Pancreas (tissue), 10 donors: Measurements from ENCODE around the gene POP7. TPM values are rescaled to one million over a fixed set of nuclear protein-coding genes. Genes with fewer than 3 reads are reported as not detected.

ENCODE experiments used
- ATAC-seq, 4 donors: fragments of 200-7000 bp; cut with Tn5 transposase; one replicate each; pipeline versions ENCODE4 v1.8.0 to v1.9.1; 2020; ENCODE audit warnings: mild to moderate bottlenecking in 4 of 4, moderate library complexity in 4 of 4
- DNase-seq, 6 donors: peaks; one replicate each; pipeline ENCODE4 v3.0.0-alpha.2; 2020
- FAIRE-seq: peaks from 2 replicates; lab custom pipeline; 2012; peaks lifted over from hg19 to GRCh38; lab: Jason Lieb, UNC
- H3K27ac ChIP-seq, 4 donors: fragments of 200-600 bp; sonication (generic); 1 replicate in 3 of 4; 2 replicates in 1 of 4; pipeline versions ENCODE4 v1.5.0 to v1.8.0; 2020
- H3K27me3 ChIP-seq, 4 donors: fragments of 200-600 bp; one replicate each; pipeline ENCODE4 v1.8.0; 2021
- H3K36me3 ChIP-seq, 3 donors: fragments of 200-600 bp; sonication (generic) in 1 of 3; one replicate each; pipeline versions ENCODE4 v1.5.0 to v1.8.0; 2020 to 2021
- H3K4me1 ChIP-seq, 3 donors: fragments of 200-600 bp; one replicate each; pipeline ENCODE4 v1.8.0; 2021
- H3K4me3 ChIP-seq, 4 donors: fragments of 200-600 bp; sonication (generic) in 2 of 4; one replicate each; pipeline versions ENCODE4 v1.5.0 to v1.8.0; 2020 to 2021
- H3K9me3 ChIP-seq, 4 donors: fragments of 200-600 bp; one replicate each; pipeline ENCODE4 v1.8.0; 2021
- WGBS, 2 donors: extraction: QIAGEN DNeasy Blood & Tissue Kit; methylation state at CpG; one replicate each; pipeline ENCODE4 v1.1.7; 2013; 5-methylcytosine and 5-hydroxymethylcytosine counted together
- intact Hi-C, 3 donors: fragments of 100-400 bp; cut with DNase I; formaldehyde crosslinking; loops; one replicate each; pipeline versions ENCODE4 v1.11.1 to v1.14.2; 2022
- polyA plus RNA-seq, 2 donors: library from polyadenylated mRNA; stranded (reverse); fragments of 200-250 nt; gene quantifications; one replicate each; pipeline ENCODE4 v1.2.3, GENCODE V29; 2013
- total RNA-seq, 6 donors: library from RNA; stranded (reverse); fragmentation: NEBNext Ultra II Directional in 4 of 6; extraction: Animal tissue kit (Norgen Biotek cat#: 25700) in 4 of 6; gene quantifications; one replicate each; pipeline versions ENCODE4 v1.2.1 to v1.2.4, GENCODE V29; 2021 to 2023
- TF ChIP-seq, protein P1 (sequence below), 4 donors: fragments of 200-600 bp; sonication (generic) in 3 of 4; IDR thresholded peaks; one replicate each; pipeline versions ENCODE4 v1.5.0 to v1.8.0; 2021; ENCODE audit warnings: antibody characterized with exemption in 4 of 4
- donor health status: healthy with polysubstance abuse.
- donor health status: DM: no; HTN: no; CAD: no; lungs with moderate emphysema.
- donor health status: DM: no; HTN: no; CAD: no.
- donor health status: control.
- donor health status: control.
- donor health status: Bipolar disorder and iron deficiency.
- donor health status: DM: yes; HTN: yes; CAD: no.
- donor health status: DM: no; HTN: no; CAD: no.
- donor health status: DM: no; HTN: no; CAD: no.
- donor health status: DM: yes; HTN: yes; CAD: no.

POP7 gene
- total and polyA plus RNA-seq, 8 donors, result 10.5 to 26.1 (median 16.2) TPM

DNA sequence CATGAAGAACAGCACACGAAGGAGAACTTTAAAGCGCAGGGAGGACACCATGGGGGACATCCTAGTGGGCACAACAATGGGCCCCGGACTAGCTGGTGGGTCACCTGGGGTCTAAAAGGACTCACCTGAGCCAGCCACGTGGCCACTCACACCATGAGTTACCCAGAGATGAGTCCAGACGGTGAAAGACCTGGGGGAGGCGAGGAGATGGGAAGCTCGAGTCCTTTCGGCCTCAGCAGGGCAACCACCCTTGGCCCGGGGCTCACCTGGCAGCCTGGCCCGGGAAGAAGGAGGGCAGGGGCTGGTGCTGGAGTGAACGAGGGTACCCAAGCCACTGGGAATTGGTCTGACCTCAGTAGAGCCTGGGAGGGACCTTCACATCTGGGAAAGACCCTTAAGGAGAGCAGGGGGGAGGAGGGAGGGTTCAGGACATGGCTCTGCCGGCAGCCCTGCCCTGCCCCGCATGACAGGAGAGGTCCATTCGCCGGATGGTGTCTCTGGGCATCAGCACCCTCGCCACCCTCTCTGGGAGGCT lies 17.5 kb upstream of the POP7 start:
- peaks cover 10 to 17% (median 14%) of the 10 kb centered on the region in 3 donors for H3K4me1 ChIP-seq
- TF ChIP-seq, protein P1, sequence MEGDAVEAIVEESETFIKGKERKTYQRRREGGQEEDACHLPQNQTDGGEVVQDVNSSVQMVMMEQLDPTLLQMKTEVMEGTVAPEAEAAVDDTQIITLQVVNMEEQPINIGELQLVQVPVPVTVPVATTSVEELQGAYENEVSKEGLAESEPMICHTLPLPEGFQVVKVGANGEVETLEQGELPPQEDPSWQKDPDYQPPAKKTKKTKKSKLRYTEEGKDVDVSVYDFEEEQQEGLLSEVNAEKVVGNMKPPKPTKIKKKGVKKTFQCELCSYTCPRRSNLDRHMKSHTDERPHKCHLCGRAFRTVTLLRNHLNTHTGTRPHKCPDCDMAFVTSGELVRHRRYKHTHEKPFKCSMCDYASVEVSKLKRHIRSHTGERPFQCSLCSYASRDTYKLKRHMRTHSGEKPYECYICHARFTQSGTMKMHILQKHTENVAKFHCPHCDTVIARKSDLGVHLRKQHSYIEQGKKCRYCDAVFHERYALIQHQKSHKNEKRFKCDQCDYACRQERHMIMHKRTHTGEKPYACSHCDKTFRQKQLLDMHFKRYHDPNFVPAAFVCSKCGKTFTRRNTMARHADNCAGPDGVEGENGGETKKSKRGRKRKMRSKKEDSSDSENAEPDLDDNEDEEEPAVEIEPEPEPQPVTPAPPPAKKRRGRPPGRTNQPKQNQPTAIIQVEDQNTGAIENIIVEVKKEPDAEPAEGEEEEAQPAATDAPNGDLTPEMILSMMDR (IDR thresholded peaks at IDR 0.05), result no peak
- no peak overlapping the region for H3K4me3 ChIP-seq
- H3K9me3 ChIP-seq, result no peaks in the 10 kb centered on the region
- peaks cover 0 to 49% (median 34%) of the 10 kb centered on the region in 3 donors for H3K36me3 ChIP-seq
- no peaks in the 10 kb centered on the region for H3K27me3 ChIP-seq
- DNase-seq (no peak), ATAC-seq (no peak), FAIRE-seq (no peak)
- 79 to 84% methylated on average over 16 of the region's 16 CpGs for WGBS, 2 donors
- intact Hi-C loops, result loop anchor here in 1 of 3 donors (10.0 kb wide), 2 partner anchors 124 to 224 kb away; partner anchors contain the start of gene SPACDR
- H3K27ac ChIP-seq, result no peak overlapping the region

DNA sequence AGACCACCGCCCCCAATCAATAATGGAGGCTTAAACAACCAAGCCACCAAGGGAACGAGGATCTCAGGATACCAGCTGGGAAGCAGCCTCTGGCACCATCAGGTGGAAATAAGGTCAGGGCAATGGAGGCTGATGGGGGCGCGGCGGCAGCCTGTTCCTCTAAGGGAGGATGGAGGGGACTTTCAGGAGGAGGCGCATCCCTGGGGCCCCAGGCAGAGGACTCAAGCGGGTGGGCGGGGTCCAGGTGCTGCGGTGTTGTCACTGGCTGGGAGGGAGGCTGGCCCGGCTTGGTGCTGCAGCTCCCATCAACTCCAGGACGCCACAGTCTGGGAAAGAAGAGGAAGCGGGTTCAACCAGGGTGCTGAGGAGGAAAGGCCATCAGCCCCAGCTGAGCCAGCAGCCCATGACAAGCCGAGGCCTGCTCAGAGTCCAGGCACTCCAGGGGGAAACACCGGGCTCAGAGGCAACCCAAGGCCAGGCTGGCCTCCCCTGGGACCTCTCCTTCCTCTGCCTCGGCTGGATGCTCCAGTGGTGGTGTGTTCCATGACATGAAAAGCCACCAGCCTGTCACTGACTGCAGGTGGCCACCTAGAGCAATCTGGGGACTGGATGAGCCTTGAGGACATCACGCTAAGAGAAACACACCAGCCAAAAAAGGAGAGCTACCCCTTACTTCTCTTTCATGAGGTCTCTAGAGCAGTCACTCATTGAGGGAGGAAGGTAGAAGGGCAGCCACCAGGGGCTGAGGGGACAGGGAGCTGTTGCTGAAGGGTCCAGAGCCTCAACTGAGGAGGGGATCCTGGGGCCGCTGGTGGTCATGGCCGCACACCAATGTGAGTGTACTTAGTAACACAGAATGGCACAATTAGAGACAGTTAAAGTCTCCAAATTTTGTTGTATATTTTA lies 16.4 kb upstream of the POP7 start:
- Histone ChIP-seq H3K36me3 (peaks cover 0 to 39% (median 28%) of the 10 kb centered on the region in 3 donors), H3K9me3 (no peaks in the 10 kb centered on the region), H3K4me3 (no peak overlapping the region), H3K27ac (no peak overlapping the region), H3K27me3 (no peaks in the 10 kb centered on the region), H3K4me1 (peaks cover 10 to 17% (median 14%) of the 10 kb centered on the region in 3 donors)
- TF ChIP-seq, protein P1 (IDR thresholded peaks at IDR 0.05), result no peak
- ATAC-seq (no peak), FAIRE-seq (no peak), DNase-seq (peak in 1 of 6 donors; percentile 56)
- 83 to 87% methylated on average over 17 to 18 of the region's 18 CpGs for WGBS, 2 donors
- intact Hi-C loops, result loop anchor here in 2 of 3 donors (2.0 to 10.0 kb wide), 4 partner anchors 13 to 225 kb away; partner anchors contain the start of gene SPACDR (in 1 of the 2)

DNA sequence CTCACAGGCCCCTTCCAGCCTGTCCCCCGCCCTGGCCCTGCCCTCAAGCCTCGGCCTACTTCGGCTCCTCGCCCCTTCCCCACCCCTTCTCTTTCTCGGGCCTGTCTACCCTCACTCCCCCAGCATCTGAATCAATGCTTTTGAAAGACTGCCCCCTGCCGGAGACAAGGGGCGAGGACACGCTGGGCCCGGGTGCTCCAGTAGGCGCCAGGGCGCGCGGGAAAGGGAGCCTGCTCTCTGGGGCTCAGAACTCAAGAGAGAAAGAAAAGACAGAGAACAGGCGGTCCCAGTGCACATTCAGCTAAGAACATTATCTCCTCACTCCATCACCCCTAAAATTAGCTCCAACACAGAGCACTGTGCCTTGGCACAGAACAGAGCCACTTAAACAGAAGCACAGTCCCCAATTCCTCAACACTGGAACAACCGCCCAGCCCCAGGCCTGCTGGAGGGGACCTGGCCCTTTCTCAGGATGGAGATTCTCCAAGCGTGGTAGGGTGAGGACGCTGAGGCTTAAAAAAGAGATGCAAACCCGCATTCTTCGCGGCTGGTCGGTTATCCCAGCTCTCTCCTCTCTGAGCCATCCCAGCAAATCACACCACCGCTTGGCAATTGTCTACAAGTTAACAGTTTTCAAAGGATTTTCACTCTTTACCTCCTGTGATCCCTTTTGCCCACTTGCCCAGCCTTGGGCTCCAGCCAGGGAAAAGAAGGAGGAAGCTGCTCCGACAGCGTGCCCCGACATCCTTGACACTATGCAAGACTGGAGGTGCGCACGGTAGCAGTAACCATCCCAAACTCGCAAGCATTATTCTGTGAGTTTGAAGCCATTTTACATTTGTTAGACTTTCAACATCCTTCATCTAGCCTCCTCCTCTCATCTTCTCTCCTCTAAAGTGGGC lies 14.0 kb upstream of the POP7 start:
- Histone ChIP-seq H3K36me3 (peaks cover 0 to 17% (median 14%) of the 10 kb centered on the region in 3 donors), H3K4me1 (peaks cover 10 to 17% (median 14%) of the 10 kb centered on the region in 3 donors), H3K9me3 (no peaks in the 10 kb centered on the region), H3K27me3 (no peaks in the 10 kb centered on the region), H3K4me3 (peak overlapping the region in 2 of 4 donors; percentile 92 to 96), H3K27ac (no peak overlapping the region)
- intact Hi-C loops, result loop anchor here in 2 of 3 donors (2.0 to 5.0 kb wide), 2 partner anchors 15 to 130 kb away; no protein-coding TSS in a partner anchor
- DNase-seq (peak; percentile 67 to 94 (median 82)), ATAC-seq (peak; percentile 66 to 89 (median 86)), FAIRE-seq (no peak)
- TF ChIP-seq, protein P1 (IDR thresholded peaks at IDR 0.05), result peak; percentile 76 to 95 (median 87)
- 31 to 32% methylated on average over 27 to 28 of the region's 28 CpGs for WGBS, 2 donors

DNA sequence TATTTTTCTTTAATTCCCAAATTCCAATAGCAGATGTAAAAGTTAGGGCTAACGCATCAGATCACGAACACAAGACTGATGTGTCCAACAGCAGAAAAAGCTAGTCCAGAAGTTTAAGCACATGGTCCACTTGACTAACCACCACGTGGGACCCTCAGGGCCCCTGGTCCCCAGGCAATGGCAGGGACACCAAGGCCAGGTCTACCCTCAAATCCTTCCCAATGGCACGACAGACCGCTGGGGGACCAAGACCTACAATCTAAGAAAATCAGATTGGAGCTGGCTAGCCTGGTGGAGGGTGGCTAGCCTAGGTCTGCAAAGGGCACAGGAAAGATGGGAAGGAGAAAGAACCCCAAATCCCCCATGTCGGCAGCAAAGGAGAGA lies 13.4 kb upstream of the POP7 start:
- TF ChIP-seq, protein P1 (IDR thresholded peaks at IDR 0.05), result no peak
- no peak for ATAC-seq
- no peak overlapping the region for H3K27ac ChIP-seq
- peak overlapping the region in 2 of 4 donors; percentile 92 to 96 for H3K4me3 ChIP-seq
- H3K9me3 ChIP-seq, result no peaks in the 10 kb centered on the region
- no peak for DNase-seq
- peaks cover 10 to 17% (median 14%) of the 10 kb centered on the region in 3 donors for H3K4me1 ChIP-seq
- intact Hi-C loops, result loop anchor here in 1 of 3 donors (5.0 kb wide), 1 partner anchor 130 kb away; no protein-coding TSS in a partner anchor
- FAIRE-seq, result no peak
- no peaks in the 10 kb centered on the region for H3K27me3 ChIP-seq
- H3K36me3 ChIP-seq, result peaks cover 0 to 11% (median 9%) of the 10 kb centered on the region in 3 donors
- WGBS, 2 donors, result 52 to 62% methylated on average over 6 of the region's 6 CpGs
